D721Med (cell line): ENCODE data around the gene ATXN3L.

ENCODE experiments used
- DNase-seq: peaks from one replicate; pipeline ENCODE4 v3.0.0; 2011; ENCODE audit warnings: low spot score; ENCODE audit not compliant: insufficient read length
- FAIRE-seq: peaks from 2 replicates; lab custom pipeline; 2011; peaks lifted over from hg19 to GRCh38; lab: Jason Lieb, UNC
- CTCF ChIP-seq: IDR thresholded peaks from 2 replicates; pipeline ENCODE4 v1.5.1; 2012; ENCODE audit warnings: mild to moderate bottlenecking, control low read depth; ENCODE audit not compliant: insufficient read depth; ENCODE audit errors: missing control alignments

ATXN3L gene

GRCh38 chrX:13293700-13294099 lies 26.2 kb downstream of the ATXN3L start:
- FAIRE-seq = no peak
- no peak for DNase-seq
- no peak for TF ChIP-seq CTCF

- no peak for TF ChIP-seq CTCF
- FAIRE-seq (no peak), DNase-seq (no peak)
Measured at GRCh38 chrX:13290891-13291614, 28.8 kb downstream of the ATXN3L start.

- DNase-seq = no peak
- FAIRE-seq = no peak
- no peak for TF ChIP-seq CTCF
Measured at GRCh38 chrX:13288671-13289070, 31.2 kb downstream of the ATXN3L start.

- TF ChIP-seq CTCF = no peak
- DNase-seq (no peak), FAIRE-seq (no peak)
Measured at GRCh38 chrX:13287816-13288215, 32.0 kb downstream of the ATXN3L start.

GRCh38 chrX:13285693-13286092 lies 34.2 kb downstream of the ATXN3L start:
- FAIRE-seq = no peak
- no peak for TF ChIP-seq CTCF
- DNase-seq = no peak

GRCh38 chrX:13285229-13285628 lies 34.6 kb downstream of the ATXN3L start:
- FAIRE-seq (no peak), DNase-seq (no peak)
- TF ChIP-seq CTCF = no peak

- no peak for FAIRE-seq
- DNase-seq = no peak
- TF ChIP-seq CTCF = no peak
Measured at GRCh38 chrX:13284570-13284969, 35.3 kb downstream of the ATXN3L start.
